ENCODE results near the gene GABRB2.
A peak's percentile ranks its signal among the peaks of the same experiment; 100 is the strongest.

The GABRB2 gene

DNA sequence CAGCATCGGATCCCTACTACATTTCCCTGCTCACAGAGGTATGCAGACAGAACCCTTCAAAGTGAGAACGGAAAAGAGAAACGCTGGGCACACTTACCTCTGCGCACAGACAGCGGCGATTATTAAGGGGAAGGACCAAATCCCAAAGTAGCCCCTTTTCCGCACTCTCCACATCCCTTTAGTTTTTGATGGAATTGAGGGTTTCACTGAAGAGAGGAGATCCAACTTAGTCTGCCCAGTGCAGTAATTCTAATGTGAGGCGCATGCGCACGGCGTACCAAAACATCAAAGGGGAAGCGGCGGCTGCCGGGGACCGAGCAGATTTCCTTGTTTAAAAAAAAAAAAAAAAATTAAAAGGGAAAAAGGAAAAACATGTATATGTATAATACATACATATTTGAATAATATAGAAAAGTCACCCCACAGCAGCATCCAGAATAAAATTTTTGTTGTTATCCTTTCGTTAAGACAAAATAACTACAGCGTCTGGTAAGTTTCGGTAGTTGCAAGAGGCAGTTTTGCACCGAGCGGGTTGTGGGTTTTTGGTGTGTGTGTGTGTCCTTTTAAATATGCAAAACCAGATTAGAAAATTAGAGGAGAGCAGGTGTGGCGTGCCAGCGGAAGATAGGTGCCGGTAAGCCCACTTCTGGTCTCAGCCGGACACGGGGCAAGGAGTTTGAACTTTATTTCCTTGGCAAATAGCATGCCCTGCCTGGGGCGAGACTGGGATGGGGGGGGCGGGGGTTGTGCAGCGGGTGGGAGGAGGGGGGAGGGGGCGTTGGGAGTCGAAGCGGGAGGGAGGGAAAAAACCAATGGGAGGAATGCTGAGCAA is at the start of gene GABRB2:
Gene GABRB2 (minus strand): TSS at position 256 of the 832 bp plus-strand sequence. CDS start 82 bp downstream, at position 174.
- in situ Hi-C loops (cut with HindIII; ENCODE audit: low sequenced_read_pairs), result no loop called here
- TF ChIP-seq, protein P1, sequence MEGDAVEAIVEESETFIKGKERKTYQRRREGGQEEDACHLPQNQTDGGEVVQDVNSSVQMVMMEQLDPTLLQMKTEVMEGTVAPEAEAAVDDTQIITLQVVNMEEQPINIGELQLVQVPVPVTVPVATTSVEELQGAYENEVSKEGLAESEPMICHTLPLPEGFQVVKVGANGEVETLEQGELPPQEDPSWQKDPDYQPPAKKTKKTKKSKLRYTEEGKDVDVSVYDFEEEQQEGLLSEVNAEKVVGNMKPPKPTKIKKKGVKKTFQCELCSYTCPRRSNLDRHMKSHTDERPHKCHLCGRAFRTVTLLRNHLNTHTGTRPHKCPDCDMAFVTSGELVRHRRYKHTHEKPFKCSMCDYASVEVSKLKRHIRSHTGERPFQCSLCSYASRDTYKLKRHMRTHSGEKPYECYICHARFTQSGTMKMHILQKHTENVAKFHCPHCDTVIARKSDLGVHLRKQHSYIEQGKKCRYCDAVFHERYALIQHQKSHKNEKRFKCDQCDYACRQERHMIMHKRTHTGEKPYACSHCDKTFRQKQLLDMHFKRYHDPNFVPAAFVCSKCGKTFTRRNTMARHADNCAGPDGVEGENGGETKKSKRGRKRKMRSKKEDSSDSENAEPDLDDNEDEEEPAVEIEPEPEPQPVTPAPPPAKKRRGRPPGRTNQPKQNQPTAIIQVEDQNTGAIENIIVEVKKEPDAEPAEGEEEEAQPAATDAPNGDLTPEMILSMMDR (IDR thresholded peaks at IDR 0.05; ENCODE audit: low read depth, low read length), result no peak
- peak; percentile 60 for DNase-seq (ENCODE audit: low read depth, low spot score)
- H3K4me3 ChIP-seq (ENCODE audit: low read depth, low read length), result peak within 1 kb of the TSS; percentile 50

GRCh38 chr5:161585798-161586197 is 39.3 kb upstream of the GABRB2 start:
- DNase-seq (ENCODE audit: low read depth, low spot score), result no peak
- in situ Hi-C loops (cut with HindIII; ENCODE audit: low sequenced_read_pairs), result no loop called here
- TF ChIP-seq, protein P1 (IDR thresholded peaks at IDR 0.05; ENCODE audit: low read depth, low read length), result no peak
- no peak overlapping the region for H3K4me3 ChIP-seq (ENCODE audit: low read depth, low read length)

DNA sequence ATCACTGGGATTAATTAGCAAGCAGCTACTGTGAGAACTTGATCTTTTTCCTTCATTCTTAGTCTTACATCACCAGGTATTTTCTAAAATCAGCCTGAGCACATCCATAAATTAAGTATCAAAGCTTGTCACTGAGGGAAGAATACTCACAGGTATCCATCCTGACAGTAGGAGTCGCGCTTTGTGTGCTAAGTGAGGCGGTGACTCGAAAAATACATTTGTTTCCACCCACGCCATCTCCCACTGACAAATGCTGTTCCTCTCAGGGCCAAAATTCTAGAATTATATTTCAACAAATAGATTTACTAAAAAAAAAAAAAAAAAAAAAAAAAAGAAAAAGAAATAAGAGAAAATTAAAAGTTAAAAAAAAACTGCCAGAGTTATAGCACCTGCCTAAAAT is 34.1 kb upstream of the GABRB2 start:
- TF ChIP-seq, protein P1 (IDR thresholded peaks at IDR 0.05; ENCODE audit: low read depth, low read length), result no peak
- in situ Hi-C loops (cut with HindIII; ENCODE audit: low sequenced_read_pairs), result no loop called here
- no peak for DNase-seq (ENCODE audit: low read depth, low spot score)
- no peak overlapping the region for H3K4me3 ChIP-seq (ENCODE audit: low read depth, low read length)

GRCh38 chr5:161572914-161573313 is 26.4 kb upstream of the GABRB2 start:
- no peak overlapping the region for H3K4me3 ChIP-seq (ENCODE audit: low read depth, low read length)
- in situ Hi-C loops (cut with HindIII; ENCODE audit: low sequenced_read_pairs), result no loop called here
- TF ChIP-seq, protein P1 (IDR thresholded peaks at IDR 0.05; ENCODE audit: low read depth, low read length), result no peak
- no peak for DNase-seq (ENCODE audit: low read depth, low spot score)

- DNase-seq (ENCODE audit: low read depth, low spot score), result no peak
- in situ Hi-C loops (cut with HindIII; ENCODE audit: low sequenced_read_pairs), result no loop called here
- H3K4me3 ChIP-seq (ENCODE audit: low read depth, low read length), result no peak overlapping the region
- TF ChIP-seq, protein P1 (IDR thresholded peaks at IDR 0.05; ENCODE audit: low read depth, low read length), result no peak
Observed at GRCh38 chr5:161566081-161566480, 19.6 kb upstream of the GABRB2 start.

DNA sequence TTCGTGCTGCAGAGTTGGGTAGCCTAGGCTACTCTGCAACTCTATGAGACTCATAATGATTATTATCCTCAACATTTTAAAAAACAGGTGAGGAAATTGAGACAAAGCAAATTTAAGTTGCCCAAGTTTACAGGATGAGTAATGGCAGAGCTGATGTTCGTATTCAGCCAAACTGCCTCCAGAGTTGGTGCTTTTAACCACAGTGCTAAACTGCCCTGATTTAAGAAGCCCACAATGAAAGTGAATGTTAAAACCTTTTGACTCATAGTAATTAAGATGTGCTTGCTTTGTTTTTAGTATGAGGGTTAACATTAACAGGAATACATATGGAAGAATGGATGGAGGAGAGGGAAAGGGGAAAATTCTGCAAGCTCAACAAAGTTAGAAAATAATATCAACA is 15.9 kb upstream of the GABRB2 start:
- TF ChIP-seq, protein P1 (IDR thresholded peaks at IDR 0.05; ENCODE audit: low read depth, low read length), result no peak
- in situ Hi-C loops (cut with HindIII; ENCODE audit: low sequenced_read_pairs), result no loop called here
- no peak overlapping the region for H3K4me3 ChIP-seq (ENCODE audit: low read depth, low read length)
- DNase-seq (ENCODE audit: low read depth, low spot score), result no peak
